HEK293 (cell line): ENCODE data around the gene NEGR1.

Experiments used
- CTCF ChIA-PET: fragments of 350-600 bp; formaldehyde crosslinking; extraction: SDS; loops from one replicate; lab custom pipeline; 2021; ENCODE audit warnings: antibody characterized with exemption; lab: Yijun Ruan, JAX
- POLR2A ChIA-PET: fragments of 300-600 bp; formaldehyde crosslinking; extraction: SDS; loops from one replicate; lab custom pipeline; 2020; ENCODE audit warnings: antibody characterized with exemption, inconsistent platforms; lab: Yijun Ruan, JAX
- H3K27ac ChIP-seq: fragments of 200-500 bp; sonication (Bioruptor generic); 2 replicates; pipeline ENCODE4 v1.5.1; 2014; ENCODE audit warnings: low read depth, low read length, control low read depth, inconsistent platforms; ENCODE audit errors: extremely low read depth
- H3K36me3 ChIP-seq, 2 experiments: fragments of 200-500 bp in 1 of 2; sonication (Bioruptor generic) in 1 of 2; 1 replicate in 1 of 2; 2 replicates in 1 of 2; pipeline ENCODE4 v1.5.1; 2014 to 2017; ENCODE audit warnings: inconsistent platforms in 2 of 2, low read length in 2 of 2; ENCODE audit not compliant: control insufficient read depth in 2 of 2, insufficient read depth in 1 of 2
- H3K4me1 ChIP-seq: fragments of 200-500 bp; sonication (Bioruptor generic); 2 replicates; pipeline ENCODE4 v1.5.1; 2014; ENCODE audit warnings: mild to moderate bottlenecking, low read length, inconsistent platforms; ENCODE audit not compliant: control insufficient read depth, insufficient read depth
- H3K4me3 ChIP-seq: 2 replicates; pipeline ENCODE4 v1.5.1; 2011; ENCODE audit warnings: low read depth, mild to moderate bottlenecking, control low read depth, low read length, moderate library complexity
- H3K9me3 ChIP-seq: fragments of 200-500 bp; sonication (Bioruptor generic); 2 replicates; pipeline ENCODE4 v1.5.1; 2014; ENCODE audit warnings: low read depth, low read length, inconsistent platforms; ENCODE audit not compliant: control insufficient read depth, insufficient read depth
- CTCF ChIP-seq: fragments of 450-650 bp; formaldehyde crosslinking; IDR thresholded peaks from 2 replicates; pipeline ENCODE4 v1.5.1; 2016; ENCODE audit warnings: missing biosample characterization, missing genetic modification characterization
- PBX3 ChIP-seq: sonication (generic); formaldehyde crosslinking; IDR thresholded peaks from 2 replicates; pipeline ENCODE4 v1.8.1; 2022; ENCODE audit warnings: mild to moderate bottlenecking, moderate library complexity, missing genetic modification reagents
- PRDM2 ChIP-seq: fragments of 450-650 bp; formaldehyde crosslinking; IDR thresholded peaks from 2 replicates; pipeline ENCODE4 v1.5.1; 2016; ENCODE audit warnings: missing biosample characterization, missing genetic modification characterization, borderline replicate concordance
- ZBTB21 ChIP-seq: fragments of 450-650 bp; formaldehyde crosslinking; IDR thresholded peaks from 2 replicates; pipeline ENCODE4 v1.5.1; 2017; ENCODE audit warnings: missing biosample characterization, missing genetic modification characterization
- ZBTB26 ChIP-seq: fragments of 450-650 bp; formaldehyde crosslinking; optimal IDR thresholded peaks from 2 replicates; pipeline ENCODE3; 2016; ENCODE audit warnings: missing biosample characterization, mild to moderate bottlenecking, missing genetic modification characterization
- ZNF175 ChIP-seq: fragments of 450-650 bp; formaldehyde crosslinking; IDR thresholded peaks from 2 replicates; pipeline ENCODE4 v1.5.1; 2016; ENCODE audit warnings: missing biosample characterization, missing genetic modification characterization
- ZNF18 ChIP-seq: fragments of 450-650 bp; formaldehyde crosslinking; IDR thresholded peaks from 2 replicates; pipeline ENCODE4 v1.5.1; 2016; ENCODE audit warnings: missing biosample characterization, missing genetic modification characterization
- ZNF248 ChIP-seq: fragments of 450-650 bp; formaldehyde crosslinking; IDR thresholded peaks from 2 replicates; pipeline ENCODE4 v1.5.1; 2017; ENCODE audit warnings: missing biosample characterization, missing genetic modification characterization
- ZNF48 ChIP-seq: fragments of 450-650 bp; formaldehyde crosslinking; IDR thresholded peaks from 2 replicates; pipeline ENCODE4 v1.5.1; 2016; ENCODE audit warnings: missing biosample characterization, missing genetic modification characterization
- ZNF488 ChIP-seq: fragments of 450-650 bp; formaldehyde crosslinking; IDR thresholded peaks from 2 replicates; pipeline ENCODE4 v1.5.1; 2016; ENCODE audit warnings: missing biosample characterization, missing genetic modification characterization
- ZNF510 ChIP-seq: fragments of 450-650 bp; formaldehyde crosslinking; IDR thresholded peaks from 2 replicates; pipeline ENCODE4 v1.5.1; 2018; ENCODE audit warnings: mild to moderate bottlenecking, missing genetic modification characterization, missing biosample characterization; ENCODE audit not compliant: insufficient replicate concordance
- ZNF521 ChIP-seq: fragments of 450-650 bp; formaldehyde crosslinking; IDR thresholded peaks from 2 replicates; pipeline ENCODE4 v1.5.1; 2017; ENCODE audit warnings: missing biosample characterization, mild to moderate bottlenecking, missing genetic modification characterization
- ZNF571 ChIP-seq: fragments of 450-650 bp; formaldehyde crosslinking; IDR thresholded peaks from 2 replicates; pipeline ENCODE4 v1.5.0; 2017; ENCODE audit warnings: missing biosample characterization, missing genetic modification characterization
- ZNF596 ChIP-seq: fragments of 450-650 bp; IDR thresholded peaks from 2 replicates; pipeline ENCODE4 v1.5.0; 2018; ENCODE audit warnings: missing biosample characterization, mild to moderate bottlenecking, missing genetic modification characterization, moderate library complexity
- ZNF626 ChIP-seq: fragments of 450-650 bp; sonication (Bioruptor Pico); formaldehyde crosslinking; IDR thresholded peaks from 2 replicates; pipeline ENCODE4 v1.5.1; 2018; ENCODE audit warnings: missing biosample characterization, missing genetic modification characterization, inconsistent platforms
- ZNF664 ChIP-seq: fragments of 450-650 bp; formaldehyde crosslinking; IDR thresholded peaks from 2 replicates; pipeline ENCODE4 v1.5.1; 2016; ENCODE audit warnings: missing biosample characterization, missing genetic modification characterization
- ZNF701 ChIP-seq: fragments of 450-650 bp; formaldehyde crosslinking; IDR thresholded peaks from 2 replicates; pipeline ENCODE4 v1.5.1; 2016; ENCODE audit warnings: missing biosample characterization, missing genetic modification characterization
- ZSCAN16 ChIP-seq: fragments of 450-650 bp; formaldehyde crosslinking; IDR thresholded peaks from 2 replicates; pipeline ENCODE4 v1.5.1; 2016; ENCODE audit warnings: missing biosample characterization, missing genetic modification characterization
- ZSCAN4 ChIP-seq: fragments of 450-650 bp; formaldehyde crosslinking; IDR thresholded peaks from 2 replicates; pipeline ENCODE4 v1.5.1; 2017; ENCODE audit warnings: missing biosample characterization, missing genetic modification characterization

Gene NEGR1

DNA sequence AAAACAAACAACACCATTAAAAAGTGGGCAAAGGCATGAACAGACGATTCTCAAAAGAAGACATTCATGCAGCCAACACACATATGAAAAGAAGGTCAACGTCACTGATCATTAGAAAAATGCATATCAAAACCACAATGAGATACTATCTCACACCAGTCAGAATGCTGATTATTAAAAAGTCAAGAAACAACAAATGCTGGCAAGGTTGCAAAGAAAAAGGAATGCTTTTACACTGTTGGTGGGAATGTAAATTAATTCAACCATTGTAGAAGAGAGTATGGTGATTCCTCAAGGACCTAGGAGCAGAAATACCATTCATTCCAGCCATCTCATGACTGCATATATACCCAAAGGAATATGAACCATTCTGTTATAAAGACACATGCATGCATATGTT, 419.6 kb downstream of the NEGR1 start (continued):
- TF ChIP-seq PRDM2 (tag by site-specific recombination) (no peak), ZNF626 (no peak), CTCF (tag by site-specific recombination) (no peak), ZNF248 (tag by site-specific recombination) (no peak), ZNF18 (tag by site-specific recombination) (no peak), ZNF596 (tag by site-specific recombination) (no peak), ZNF48 (tag by site-specific recombination) (no peak), ZNF510 (tag by site-specific recombination) (no peak), ZNF664 (tag by site-specific recombination) (no peak)

DNA sequence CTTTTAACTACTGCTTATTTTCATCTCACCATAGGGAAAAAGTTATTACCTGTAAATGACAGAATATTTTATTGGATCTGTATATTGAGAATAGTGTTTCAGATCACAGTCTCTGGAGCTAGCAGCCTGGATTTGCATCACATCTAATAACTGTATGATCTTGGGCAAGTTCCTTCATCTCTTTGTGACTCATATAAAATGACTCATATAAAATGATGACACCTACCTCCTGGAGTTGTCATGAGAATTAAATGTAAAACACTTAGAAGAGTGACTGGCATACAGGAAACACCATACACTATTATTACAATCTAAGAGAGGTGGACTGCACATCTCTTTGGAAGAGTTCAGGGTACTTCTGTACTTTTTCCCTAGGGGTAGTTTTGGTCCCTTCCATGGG, 421.3 kb downstream of the NEGR1 start:
- no peak for TF ChIP-seq ZBTB21 (tag by site-specific recombination)
- TF ChIP-seq ZNF488 (tag by site-specific recombination) = no peak
- no peak for TF ChIP-seq ZNF701 (tag by site-specific recombination)
- ChIA-PET POLR2A (no interaction called here), CTCF (no interaction called here)
- H3K27ac ChIP-seq = no peak overlapping the region
- H3K4me1 ChIP-seq = no peaks in the 10 kb centered on the region
- no peak overlapping the region for H3K4me3 ChIP-seq
- no peaks in the 10 kb centered on the region for H3K36me3 ChIP-seq
- no peaks in the 10 kb centered on the region for H3K9me3 ChIP-seq

DNA sequence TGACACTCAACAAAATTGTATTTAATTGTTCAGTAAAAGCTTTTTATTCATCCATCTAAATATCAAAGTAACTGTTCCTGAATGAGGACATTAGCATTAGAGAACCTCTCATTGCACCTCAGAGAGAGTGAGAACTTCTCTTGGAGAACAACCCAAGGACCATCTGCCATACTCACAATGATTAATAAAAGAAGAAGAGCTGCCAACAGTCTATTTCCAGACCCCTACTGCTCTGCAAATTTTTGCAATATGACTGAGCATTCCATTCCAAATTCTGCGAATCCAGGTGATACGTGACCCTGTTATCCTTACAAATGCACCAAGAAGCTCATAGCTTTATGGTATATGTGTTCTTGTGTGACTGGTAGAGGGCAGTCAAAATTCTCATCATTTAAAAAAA, 422.5 kb downstream of the NEGR1 start:
- Histone ChIP-seq H3K9me3 (no peaks in the 10 kb centered on the region), H3K36me3 (no peaks in the 10 kb centered on the region), H3K27ac (no peak overlapping the region), H3K4me1 (no peaks in the 10 kb centered on the region), H3K4me3 (no peak overlapping the region)
- ChIA-PET CTCF (interaction anchor here (0.6 to 0.9 kb wide), 2 partner anchors 28 to 854 kb away, joined by 3 read pairs; no protein-coding TSS in a partner anchor), POLR2A (no interaction called here)
- TF ChIP-seq ZSCAN4 (tag by site-specific recombination) = no peak
- TF ChIP-seq PBX3 (CRISPR knock-in tag) = no peak
- TF ChIP-seq ZSCAN16 = no peak
- TF ChIP-seq ZNF175 (tag by site-specific recombination) = no peak
- TF ChIP-seq ZBTB26 = no peak
- TF ChIP-seq ZNF571 (tag by site-specific recombination) = no peak
- TF ChIP-seq ZNF521 = no peak
